ENCODE measurements around the gene ZNF300. TPM values are rescaled to one million over a fixed set of nuclear protein-coding genes. Genes with fewer than 3 reads are reported as not detected.

The ZNF300 gene
- 13.4 TPM for polyA plus RNA-seq (2013, experiment 1 of 2)
- polyA plus RNA-seq (2013, experiment 2 of 2) = 14.8 TPM

GRCh38 chr5:150904479-150905311 lies at the start of gene ZNF300:
Gene ZNF300, minus strand, starts transcription at chr5:150904980. Its CDS starts 1,825 bp downstream, at chr5:150903155.
- H3K27ac ChIP-seq (ENCODE audit: low read depth, low read length) = peak within 1 kb of the TSS; percentile 90
- H3K4me1 ChIP-seq (ENCODE audit: insufficient read depth, low read length) = no peaks in the 10 kb centered on the region
- peak within 1 kb of the TSS; percentile 99 for H3K9ac ChIP-seq (ENCODE audit: low read depth, low read length)
- H3K27me3 ChIP-seq (ENCODE audit: insufficient read depth, low read length) = no peaks in the 10 kb centered on the region
- peak within 1 kb of the TSS; percentile 76 for H3K4me3 ChIP-seq (ENCODE audit: low read length)
- peaks cover 81% of the 10 kb centered on the region for H3K9me3 ChIP-seq (ENCODE audit: insufficient read depth, low read depth, low read length)
- H3K36me3 ChIP-seq (ENCODE audit: insufficient read depth, low read length) = peaks cover 42% of the 10 kb centered on the region
- WGBS = 3% methylated on average over 36 of the region's 36 CpGs

- H3K9me3 ChIP-seq (ENCODE audit: insufficient read depth, low read depth, low read length) = peaks cover 96% of the 10 kb centered on the region
- 53% methylated on average over 1 of the region's 2 CpGs for WGBS
Observed at GRCh38 chr5:150948539-150948938, 43.8 kb upstream of the ZNF300 start.

GRCh38 chr5:150946351-150946905 lies 41.6 kb upstream of the ZNF300 start:
- H3K9me3 ChIP-seq (ENCODE audit: insufficient read depth, low read depth, low read length) = peaks cover 88% of the 10 kb centered on the region
- no peaks in the 10 kb centered on the region for H3K27me3 ChIP-seq (ENCODE audit: insufficient read depth, low read length)
- H3K4me1 ChIP-seq (ENCODE audit: insufficient read depth, low read length) = no peaks in the 10 kb centered on the region
- no peak overlapping the region for H3K9ac ChIP-seq (ENCODE audit: low read depth, low read length)
- WGBS = 91% methylated on average over 34 of the region's 34 CpGs
- no peak overlapping the region for H3K27ac ChIP-seq (ENCODE audit: low read depth, low read length)
- peak overlapping the region; percentile 0; the same call in 1 of the 2 replicates for H3K4me3 ChIP-seq (ENCODE audit: low read length)
- H3K36me3 ChIP-seq (ENCODE audit: insufficient read depth, low read length) = no peaks in the 10 kb centered on the region

More at GRCh38 chr5:150948539-150948938, 43.8 kb upstream of the ZNF300 start:
- H3K4me1 ChIP-seq (ENCODE audit: insufficient read depth, low read length) = no peaks in the 10 kb centered on the region
- H3K9ac ChIP-seq (ENCODE audit: low read depth, low read length) = no peak overlapping the region
- H3K27ac ChIP-seq (ENCODE audit: low read depth, low read length) = no peak overlapping the region
- no peaks in the 10 kb centered on the region for H3K27me3 ChIP-seq (ENCODE audit: insufficient read depth, low read length)
- H3K36me3 ChIP-seq (ENCODE audit: insufficient read depth, low read length) = no peaks in the 10 kb centered on the region
- H3K4me3 ChIP-seq (ENCODE audit: low read length) = no peak overlapping the region

GRCh38 chr5:150945947-150946346 lies 41.2 kb upstream of the ZNF300 start:
- Histone ChIP-seq H3K27ac (ENCODE audit: low read depth, low read length) (no peak overlapping the region), H3K27me3 (ENCODE audit: insufficient read depth, low read length) (no peaks in the 10 kb centered on the region)

GRCh38 chr5:150945486-150945885 lies 40.7 kb upstream of the ZNF300 start:
- WGBS = 80% methylated on average over 1 of the region's 1 CpG
- Histone ChIP-seq H3K27ac (ENCODE audit: low read depth, low read length) (no peak overlapping the region), H3K36me3 (ENCODE audit: insufficient read depth, low read length) (no peaks in the 10 kb centered on the region), H3K27me3 (ENCODE audit: insufficient read depth, low read length) (no peaks in the 10 kb centered on the region), H3K4me1 (ENCODE audit: insufficient read depth, low read length) (no peaks in the 10 kb centered on the region), H3K4me3 (ENCODE audit: low read length) (no peak overlapping the region), H3K9ac (ENCODE audit: low read depth, low read length) (no peak overlapping the region), H3K9me3 (ENCODE audit: insufficient read depth, low read depth, low read length) (peaks cover 87% of the 10 kb centered on the region)

More at GRCh38 chr5:150945947-150946346, 41.2 kb upstream of the ZNF300 start:
- Histone ChIP-seq H3K4me3 (ENCODE audit: low read length) (no peak overlapping the region), H3K9ac (ENCODE audit: low read depth, low read length) (no peak overlapping the region), H3K4me1 (ENCODE audit: insufficient read depth, low read length) (no peaks in the 10 kb centered on the region), H3K9me3 (ENCODE audit: insufficient read depth, low read depth, low read length) (peaks cover 87% of the 10 kb centered on the region), H3K36me3 (ENCODE audit: insufficient read depth, low read length) (no peaks in the 10 kb centered on the region)
- WGBS = 85% methylated on average over 5 of the region's 5 CpGs

- Histone ChIP-seq H3K36me3 (ENCODE audit: insufficient read depth, low read length) (no peaks in the 10 kb centered on the region), H3K9ac (ENCODE audit: low read depth, low read length) (no peak overlapping the region), H3K27ac (ENCODE audit: low read depth, low read length) (no peak overlapping the region), H3K9me3 (ENCODE audit: insufficient read depth, low read depth, low read length) (peaks cover 87% of the 10 kb centered on the region), H3K4me1 (ENCODE audit: insufficient read depth, low read length) (no peaks in the 10 kb centered on the region), H3K4me3 (ENCODE audit: low read length) (no peak overlapping the region), H3K27me3 (ENCODE audit: insufficient read depth, low read length) (no peaks in the 10 kb centered on the region)
Observed at GRCh38 chr5:150931368-150931965, 26.7 kb upstream of the ZNF300 start.

GRCh38 chr5:150918613-150919012 lies 13.8 kb upstream of the ZNF300 start:
- Histone ChIP-seq H3K4me3 (ENCODE audit: low read length) (no peak overlapping the region), H3K9me3 (ENCODE audit: insufficient read depth, low read depth, low read length) (peaks cover 81% of the 10 kb centered on the region), H3K9ac (ENCODE audit: low read depth, low read length) (no peak overlapping the region), H3K27ac (ENCODE audit: low read depth, low read length) (no peak overlapping the region), H3K36me3 (ENCODE audit: insufficient read depth, low read length) (no peaks in the 10 kb centered on the region), H3K4me1 (ENCODE audit: insufficient read depth, low read length) (no peaks in the 10 kb centered on the region), H3K27me3 (ENCODE audit: insufficient read depth, low read length) (no peaks in the 10 kb centered on the region)
- 76% methylated on average over 2 of the region's 2 CpGs for WGBS

- no peak overlapping the region for H3K27ac ChIP-seq (ENCODE audit: low read depth, low read length)
- no peaks in the 10 kb centered on the region for H3K36me3 ChIP-seq (ENCODE audit: insufficient read depth, low read length)
- H3K27me3 ChIP-seq (ENCODE audit: insufficient read depth, low read length) = no peaks in the 10 kb centered on the region
- 100% methylated on average over 1 of the region's 2 CpGs for WGBS
- no peak overlapping the region for H3K4me3 ChIP-seq (ENCODE audit: low read length)
- H3K9ac ChIP-seq (ENCODE audit: low read depth, low read length) = no peak overlapping the region
- peaks cover 78% of the 10 kb centered on the region for H3K9me3 ChIP-seq (ENCODE audit: insufficient read depth, low read depth, low read length)
- no peaks in the 10 kb centered on the region for H3K4me1 ChIP-seq (ENCODE audit: insufficient read depth, low read length)
Observed at GRCh38 chr5:150912312-150912814, 7.6 kb upstream of the ZNF300 start.

GRCh38 chr5:150905312-150905683 lies 518 bp upstream of the ZNF300 start:
- peaks cover 80% of the 10 kb centered on the region for H3K9me3 ChIP-seq (ENCODE audit: insufficient read depth, low read depth, low read length)
- H3K27me3 ChIP-seq (ENCODE audit: insufficient read depth, low read length) = no peaks in the 10 kb centered on the region
- 21% methylated on average over 4 of the region's 4 CpGs for WGBS
- H3K4me1 ChIP-seq (ENCODE audit: insufficient read depth, low read length) = no peaks in the 10 kb centered on the region
- H3K9ac ChIP-seq (ENCODE audit: low read depth, low read length) = peak overlapping the region; percentile 99
- H3K4me3 ChIP-seq (ENCODE audit: low read length) = peak overlapping the region; percentile 76
- H3K36me3 ChIP-seq (ENCODE audit: insufficient read depth, low read length) = peaks cover 36% of the 10 kb centered on the region
- H3K27ac ChIP-seq (ENCODE audit: low read depth, low read length) = peak overlapping the region; percentile 90

- no peaks in the 10 kb centered on the region for H3K4me1 ChIP-seq (ENCODE audit: insufficient read depth, low read length)
- H3K27me3 ChIP-seq (ENCODE audit: insufficient read depth, low read length) = no peaks in the 10 kb centered on the region
- 0 out of 2 replicates have a peak overlapping the region, but pooled peaks have one; percentile 5 for H3K4me3 ChIP-seq (ENCODE audit: low read length)
- WGBS = 89% methylated on average over 2 of the region's 2 CpGs
- H3K9ac ChIP-seq (ENCODE audit: low read depth, low read length) = no peak overlapping the region
- no peak overlapping the region for H3K27ac ChIP-seq (ENCODE audit: low read depth, low read length)
- peaks cover 74% of the 10 kb centered on the region for H3K36me3 ChIP-seq (ENCODE audit: insufficient read depth, low read length)
- peaks cover 89% of the 10 kb centered on the region for H3K9me3 ChIP-seq (ENCODE audit: insufficient read depth, low read depth, low read length)
Observed at GRCh38 chr5:150901446-150901845, 3.3 kb downstream of the ZNF300 start.

Measured in HUES64 (cell line).